Cerebellar nuclear complex (tissue), 1 donor: ENCODE data around the gene DUSP16.

Source experiments
- DNase-seq, 2 experiments: peaks; one replicate each; lab custom pipeline; 2025; lab: John Stamatoyannopoulos, UW

Gene DUSP16

GRCh38 chr12:12441843-12442461 is 120.7 kb downstream of the DUSP16 start:
- no peak for DNase-seq

- DNase-seq = no peak
Measured at GRCh38 chr12:12441429-12441807, 121.2 kb downstream of the DUSP16 start.

- DNase-seq = no peak
Measured at GRCh38 chr12:12440784-12441428, 121.8 kb downstream of the DUSP16 start.

- DNase-seq = no peak
Measured at GRCh38 chr12:12439636-12440035, 123.0 kb downstream of the DUSP16 start.

GRCh38 chr12:12436831-12437345 is 125.8 kb downstream of the DUSP16 start:
- DNase-seq = no peak

GRCh38 chr12:12433203-12433731 is 129.4 kb downstream of the DUSP16 start:
- no peak for DNase-seq

GRCh38 chr12:12432364-12432763 is 130.3 kb downstream of the DUSP16 start:
- DNase-seq = no peak

GRCh38 chr12:12428961-12429657 is 133.6 kb downstream of the DUSP16 start:
- DNase-seq = no peak

- DNase-seq = no peak
Measured at GRCh38 chr12:12428047-12428446, 134.6 kb downstream of the DUSP16 start.

GRCh38 chr12:12427568-12427967 is 135.1 kb downstream of the DUSP16 start:
- no peak for DNase-seq

GRCh38 chr12:12425616-12426015 is 137.0 kb downstream of the DUSP16 start:
- no peak for DNase-seq

GRCh38 chr12:12425001-12425400 is 137.7 kb downstream of the DUSP16 start:
- no peak for DNase-seq
